HG02763 (cell line): ENCODE results near the gene DMD.

Experiments used
- ATAC-seq: cut with Tn5 transposase; IDR thresholded peaks from one replicate; pipeline ENCODE4 v1.9.1; 2021; ENCODE audit warnings: mild to moderate bottlenecking, moderate library complexity; ENCODE audit not compliant: unreplicated experiment

The DMD gene

GRCh38 chrX:31547816-31548215 lies 1663.5 kb downstream of the DMD start:
- ATAC-seq, result no peak

- ATAC-seq, result no peak
Measured at GRCh38 chrX:31547416-31547815, 1663.9 kb downstream of the DMD start.

GRCh38 chrX:31546126-31546525 lies 1665.2 kb downstream of the DMD start:
- no peak for ATAC-seq

- ATAC-seq, result no peak
Measured at GRCh38 chrX:31545726-31546125, 1665.6 kb downstream of the DMD start.

GRCh38 chrX:31545191-31545590 lies 1666.2 kb downstream of the DMD start:
- no peak for ATAC-seq

GRCh38 chrX:31543634-31544033 lies 1667.7 kb downstream of the DMD start:
- ATAC-seq, result no peak

GRCh38 chrX:31542566-31542965 lies 1668.8 kb downstream of the DMD start:
- no peak for ATAC-seq

- no peak for ATAC-seq
Measured at GRCh38 chrX:31540313-31540712, 1671.0 kb downstream of the DMD start.

GRCh38 chrX:31527455-31528126 lies 1683.8 kb downstream of the DMD start:
- ATAC-seq, result no peak

GRCh38 chrX:31523884-31524536 lies 1687.3 kb downstream of the DMD start:
- no peak for ATAC-seq

GRCh38 chrX:31522760-31523159 lies 1688.6 kb downstream of the DMD start:
- ATAC-seq, result no peak

- no peak for ATAC-seq
Measured at GRCh38 chrX:31521941-31522340, 1689.4 kb downstream of the DMD start.

GRCh38 chrX:31516527-31516926 lies 1694.8 kb downstream of the DMD start:
- no peak for ATAC-seq

GRCh38 chrX:31508338-31508737 lies 1703.0 kb downstream of the DMD start:
- no peak for ATAC-seq

- no peak for ATAC-seq
Measured at GRCh38 chrX:31506928-31507327, 1704.4 kb downstream of the DMD start.

GRCh38 chrX:31506360-31506759 lies 1705.0 kb downstream of the DMD start:
- ATAC-seq, result no peak

GRCh38 chrX:31500921-31501320 lies 1710.4 kb downstream of the DMD start:
- no peak for ATAC-seq

- ATAC-seq, result no peak
Measured at GRCh38 chrX:31499109-31499508, 1712.2 kb downstream of the DMD start.

GRCh38 chrX:31497086-31497485 lies 1714.3 kb downstream of the DMD start:
- ATAC-seq, result no peak

- no peak for ATAC-seq
Measured at GRCh38 chrX:31487951-31488350, 1723.4 kb downstream of the DMD start.

- ATAC-seq, result no peak
Measured at GRCh38 chrX:31483336-31483735, 1728.0 kb downstream of the DMD start.

- no peak for ATAC-seq
Measured at GRCh38 chrX:31480696-31481095, 1730.7 kb downstream of the DMD start.

- ATAC-seq, result no peak
Measured at GRCh38 chrX:31471229-31471628, 1740.1 kb downstream of the DMD start.
